GM12875 (cell line): Measurements from ENCODE around the gene DUSP5.

ENCODE experiments used
- H3K4me3 ChIP-seq: one replicate; pipeline ENCODE4 v1.5.1; 2011; ENCODE audit warnings: low read depth, low read length, control low read depth
- TF ChIP-seq, protein P1 (sequence below): IDR thresholded peaks from 2 replicates; pipeline ENCODE4 v1.5.1; 2011; ENCODE audit warnings: low read depth, mild to moderate bottlenecking, control low read depth, inconsistent platforms, low read length, moderate library complexity, borderline replicate concordance; ENCODE audit not compliant: insufficient read depth

Gene DUSP5, protein sequence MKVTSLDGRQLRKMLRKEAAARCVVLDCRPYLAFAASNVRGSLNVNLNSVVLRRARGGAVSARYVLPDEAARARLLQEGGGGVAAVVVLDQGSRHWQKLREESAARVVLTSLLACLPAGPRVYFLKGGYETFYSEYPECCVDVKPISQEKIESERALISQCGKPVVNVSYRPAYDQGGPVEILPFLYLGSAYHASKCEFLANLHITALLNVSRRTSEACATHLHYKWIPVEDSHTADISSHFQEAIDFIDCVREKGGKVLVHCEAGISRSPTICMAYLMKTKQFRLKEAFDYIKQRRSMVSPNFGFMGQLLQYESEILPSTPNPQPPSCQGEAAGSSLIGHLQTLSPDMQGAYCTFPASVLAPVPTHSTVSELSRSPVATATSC

DNA sequence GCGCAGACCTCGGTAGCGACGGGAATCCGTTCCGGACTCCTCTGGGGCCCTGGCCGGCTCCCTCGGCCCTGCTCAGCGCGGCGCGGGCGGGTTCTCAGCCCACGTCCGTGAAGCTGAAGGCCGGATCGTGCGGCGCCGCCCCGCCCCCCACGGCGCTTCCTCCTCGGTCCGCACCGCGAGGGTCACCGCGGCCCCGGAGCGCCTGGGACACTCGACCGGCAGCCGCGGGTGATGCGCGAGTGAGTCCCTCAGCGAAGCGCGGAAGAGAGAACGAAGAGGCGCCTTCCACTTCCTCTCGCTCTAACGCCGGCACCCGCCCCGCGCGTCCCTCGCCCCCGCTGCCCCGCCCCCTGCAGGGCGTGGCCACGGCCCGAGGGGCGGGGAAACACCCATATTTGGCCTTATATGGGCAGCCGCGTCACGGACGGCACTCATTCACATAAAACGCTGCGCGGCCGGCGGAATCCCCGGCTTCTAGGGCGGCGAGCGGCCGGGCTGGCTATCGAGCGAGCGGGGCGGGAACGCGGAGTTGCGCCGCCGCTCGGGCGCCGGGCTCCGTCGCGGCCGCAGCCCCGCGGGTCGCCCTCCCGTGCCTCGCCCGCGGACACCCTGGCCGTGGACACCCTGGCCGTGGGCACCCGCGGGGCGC lies at the start of gene DUSP5:
DUSP5 (plus strand) TSS at position 470 of the 649 bp plus-strand sequence. CDS start 215 bp downstream, outside the sequence.
- peak within 1 kb of the TSS; percentile 71 for H3K4me3 ChIP-seq
- TF ChIP-seq, protein P1, sequence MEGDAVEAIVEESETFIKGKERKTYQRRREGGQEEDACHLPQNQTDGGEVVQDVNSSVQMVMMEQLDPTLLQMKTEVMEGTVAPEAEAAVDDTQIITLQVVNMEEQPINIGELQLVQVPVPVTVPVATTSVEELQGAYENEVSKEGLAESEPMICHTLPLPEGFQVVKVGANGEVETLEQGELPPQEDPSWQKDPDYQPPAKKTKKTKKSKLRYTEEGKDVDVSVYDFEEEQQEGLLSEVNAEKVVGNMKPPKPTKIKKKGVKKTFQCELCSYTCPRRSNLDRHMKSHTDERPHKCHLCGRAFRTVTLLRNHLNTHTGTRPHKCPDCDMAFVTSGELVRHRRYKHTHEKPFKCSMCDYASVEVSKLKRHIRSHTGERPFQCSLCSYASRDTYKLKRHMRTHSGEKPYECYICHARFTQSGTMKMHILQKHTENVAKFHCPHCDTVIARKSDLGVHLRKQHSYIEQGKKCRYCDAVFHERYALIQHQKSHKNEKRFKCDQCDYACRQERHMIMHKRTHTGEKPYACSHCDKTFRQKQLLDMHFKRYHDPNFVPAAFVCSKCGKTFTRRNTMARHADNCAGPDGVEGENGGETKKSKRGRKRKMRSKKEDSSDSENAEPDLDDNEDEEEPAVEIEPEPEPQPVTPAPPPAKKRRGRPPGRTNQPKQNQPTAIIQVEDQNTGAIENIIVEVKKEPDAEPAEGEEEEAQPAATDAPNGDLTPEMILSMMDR = no peak

DNA sequence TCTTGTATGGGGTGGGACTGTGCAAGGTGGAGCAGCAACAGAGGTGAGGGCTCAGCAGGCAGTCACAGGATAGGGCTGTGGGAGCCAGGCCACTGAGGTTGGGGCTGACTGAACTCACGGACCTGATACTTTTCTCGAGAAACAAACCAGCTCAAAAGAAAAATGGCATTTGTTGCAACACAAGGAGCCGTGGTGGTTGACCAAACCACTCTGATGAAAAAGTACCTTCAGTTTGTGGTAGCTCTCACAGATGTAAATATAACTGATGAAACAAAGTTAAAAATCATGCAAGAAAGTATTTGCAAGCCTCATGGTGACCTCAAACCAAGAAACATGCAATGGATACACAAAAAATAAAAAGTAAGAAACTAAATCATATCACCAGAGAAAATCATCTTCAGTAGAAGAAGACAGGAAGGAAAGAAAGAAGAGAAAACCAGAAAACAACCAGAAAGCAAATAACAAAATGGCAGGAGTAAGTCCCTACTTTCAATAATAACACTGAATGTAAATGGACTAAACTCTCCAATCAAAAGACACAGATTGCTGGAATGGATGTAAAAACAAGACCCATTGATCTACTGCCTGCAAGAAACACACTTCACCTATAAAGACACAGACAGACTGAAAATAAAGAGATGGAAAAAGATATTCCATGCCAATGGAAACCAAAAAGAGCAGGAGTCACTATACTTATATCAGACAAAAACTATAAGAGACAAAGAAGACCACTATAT lies 48.9 kb upstream of the DUSP5 start:
- TF ChIP-seq, protein P1 = no peak
- no peak overlapping the region for H3K4me3 ChIP-seq

DNA sequence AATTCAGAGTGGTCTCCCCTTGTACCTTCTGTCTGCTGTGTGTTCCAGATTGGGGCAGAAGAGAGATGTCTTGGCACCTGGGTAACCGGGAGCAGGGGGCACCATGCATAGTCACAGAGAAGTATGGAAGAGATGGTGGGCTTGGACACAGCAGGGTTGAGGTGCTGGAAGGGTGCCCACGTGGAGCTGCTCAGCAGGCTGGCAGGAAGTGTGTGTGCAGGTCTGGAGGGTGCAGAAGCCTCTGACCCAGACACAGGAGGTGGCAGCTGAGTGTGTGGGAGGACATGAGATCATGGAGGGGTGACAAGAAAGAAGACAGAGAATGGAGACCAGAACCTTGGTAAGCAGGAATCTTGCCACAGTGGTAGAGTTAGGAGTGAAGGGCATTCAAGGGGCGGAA lies 42.3 kb upstream of the DUSP5 start:
- H3K4me3 ChIP-seq = no peak overlapping the region
- TF ChIP-seq, protein P1 = no peak

DNA sequence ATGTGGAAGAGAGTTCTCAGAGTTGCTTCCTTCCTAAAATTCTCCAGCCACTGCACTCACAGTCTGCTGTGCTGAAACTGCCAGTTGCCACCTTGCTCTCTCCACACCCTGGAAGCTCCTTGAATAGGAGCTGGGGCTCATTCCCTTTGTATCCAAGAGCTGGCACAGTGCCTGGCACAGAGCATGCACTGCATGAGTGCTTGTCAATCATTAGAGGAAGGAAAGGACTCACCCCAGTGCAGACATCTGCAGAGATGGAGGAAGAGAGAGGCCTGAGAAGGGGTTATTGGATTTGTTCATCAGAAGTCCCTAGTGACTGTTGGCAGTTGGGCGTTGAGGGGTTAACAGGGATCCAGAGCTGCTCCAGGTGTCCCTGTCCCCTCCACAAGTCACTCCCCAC lies 41.7 kb upstream of the DUSP5 start:
- TF ChIP-seq, protein P1 = no peak
- no peak overlapping the region for H3K4me3 ChIP-seq

DNA sequence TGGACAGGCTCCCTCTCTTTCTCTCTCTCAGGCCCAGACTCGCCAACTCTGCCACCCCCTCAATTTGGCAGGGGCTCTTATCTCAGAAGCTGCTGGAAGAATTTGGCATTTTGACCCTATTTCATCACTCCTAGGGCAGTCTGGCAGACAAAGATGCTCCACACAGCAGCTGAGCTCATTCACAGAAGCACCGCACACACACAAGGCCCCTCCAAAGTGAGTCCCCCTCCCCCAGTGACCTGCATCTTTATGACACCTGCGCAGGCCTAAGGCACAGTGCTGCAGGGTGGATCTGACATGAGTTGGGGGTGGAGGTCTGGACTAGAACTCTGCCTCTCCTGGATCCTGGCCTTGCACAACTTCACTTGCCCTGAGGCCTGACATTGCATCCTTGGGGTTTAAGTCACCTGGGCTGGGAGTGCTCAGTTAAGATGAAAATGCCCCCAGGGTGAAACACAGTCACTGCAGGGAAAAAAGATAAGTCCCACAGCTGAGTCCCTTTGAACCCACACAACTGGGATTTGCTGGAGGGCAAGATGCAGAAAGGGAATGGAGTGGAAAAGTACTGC lies 41.1 kb upstream of the DUSP5 start:
- no peak overlapping the region for H3K4me3 ChIP-seq
- TF ChIP-seq, protein P1 = no peak

DNA sequence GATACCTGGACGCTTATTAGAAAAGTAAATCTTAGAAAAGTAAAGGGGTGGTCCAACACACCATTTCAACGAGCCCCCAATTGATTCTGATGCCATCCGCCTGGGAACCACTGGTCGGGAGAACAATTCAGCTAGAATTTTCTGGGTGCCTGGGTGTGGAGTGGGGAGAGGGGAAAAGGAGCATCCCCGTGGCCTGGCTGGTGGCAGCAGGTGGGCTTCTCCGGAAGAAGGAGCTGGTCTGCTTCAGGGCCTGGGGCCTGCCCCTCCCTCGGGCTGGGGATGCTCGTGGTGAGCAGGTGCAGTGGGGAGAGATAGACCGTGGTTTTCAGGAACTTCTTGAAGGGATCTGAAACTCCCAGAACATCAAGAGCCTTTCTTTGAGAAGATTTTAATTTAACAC lies 39.9 kb upstream of the DUSP5 start:
- H3K4me3 ChIP-seq = no peak overlapping the region
- TF ChIP-seq, protein P1 = no peak
